HCT116 (cell line): ENCODE data around the gene ACBD3. TPM values are rescaled to one million over a fixed set of nuclear protein-coding genes. Genes with fewer than 3 reads are reported as not detected.

ENCODE experiments used
- ATAC-seq: fragments of 200-7000 bp; cut with Tn5 transposase; 2 replicates; pipeline ENCODE4 v1.9.1; 2020; ENCODE audit warnings: mild to moderate bottlenecking, moderate library complexity
- BruUV-seq: library from RNA; stranded (reverse); fragments of 400-500 nt; replicated peaks from 2 replicates; lab custom pipeline; 2021; lab: Mats Ljungman, UMichigan
- CTCF ChIA-PET: fragments of 300-600 bp; sonication (Branson Sonifier 250); formaldehyde crosslinking; loops from one replicate; lab custom pipeline; 2021; ENCODE audit warnings: antibody characterized with exemption; lab: Charles Lee
- POLR2A ChIA-PET: fragments of 300-600, 350-600 bp; sonication (Branson Sonifier 250); formaldehyde crosslinking; loops from one replicate; lab custom pipeline; 2021; ENCODE audit warnings: antibody characterized with exemption; lab: Charles Lee
- RAD21 ChIA-PET, 2 experiments: fragments of 300-600 bp; sonication (Branson Sonifier 250); formaldehyde crosslinking; loops; one replicate each; lab custom pipeline; 2023; ENCODE audit warnings: low total read pairs in 2 of 2; ENCODE audit not compliant: uncharacterized antibody in 2 of 2, unreplicated experiment in 2 of 2, low non-redundant PET in 1 of 2; lab: Charles Lee
- DNase-seq: peaks from one replicate; pipeline ENCODE4 v3.0.0-alpha.2; 2010; ENCODE audit warnings: low read depth, low spot score
- H2AFZ ChIP-seq: fragments of 200-600 bp; shearing (Covaris generic), sonication (generic); 2 replicates; pipeline ENCODE4 v1.6.1; 2017; ENCODE audit warnings: low read depth, mixed run types, mixed read lengths, antibody characterized with exemption, low read length; ENCODE audit not compliant: poor library complexity, severe bottlenecking
- H3K27ac ChIP-seq: 2 replicates; pipeline ENCODE4 v1.5.1; 2012; ENCODE audit warnings: low read depth, low read length
- H3K27me3 ChIP-seq: fragments of 200-600 bp; sonication (generic); 2 replicates; pipeline ENCODE4 v1.6.1; 2016; ENCODE audit warnings: mixed run types, low read length, mixed read lengths; ENCODE audit not compliant: insufficient read depth
- H3K36me3 ChIP-seq, 2 experiments: fragments of 200-500 bp in 1 of 2; fragments of 200-600 bp in 1 of 2; sonication (Bioruptor generic) in 1 of 2; sonication (generic) in 1 of 2; 2 replicates each; pipeline versions ENCODE4 v1.5.1 to v1.6.1; 2014 to 2016; ENCODE audit warnings: low read length in 2 of 2, inconsistent platforms in 1 of 2, mixed read lengths in 1 of 2, mixed run types in 1 of 2; ENCODE audit not compliant: insufficient read depth in 2 of 2, control insufficient read depth in 1 of 2
- H3K4me1 ChIP-seq, 2 experiments: fragments of 200-600 bp in 1 of 2; sonication (generic) in 1 of 2; 2 replicates each; pipeline versions ENCODE4 v1.5.1 to v1.6.1; 2012 to 2017; ENCODE audit warnings: low read length in 2 of 2, inconsistent platforms in 1 of 2, mild to moderate bottlenecking in 1 of 2, mixed read lengths in 1 of 2, mixed run types in 1 of 2, moderate library complexity in 1 of 2; ENCODE audit not compliant: insufficient read depth in 2 of 2, control insufficient read depth in 1 of 2
- H3K4me2 ChIP-seq: fragments of 200-600 bp; sonication (generic); 2 replicates; pipeline ENCODE4 v1.6.1; 2017; ENCODE audit warnings: mixed run types, low read length, mixed read lengths
- H3K4me3 ChIP-seq, 2 experiments: fragments of 200-600 bp in 1 of 2; sonication (generic) in 1 of 2; replicated peaks in 1 of 2; 2 replicates each; pipeline ENCODE4 v1.5.1; 2011 to 2016; ENCODE audit warnings: low read length in 2 of 2, control low read depth in 1 of 2, low read depth in 1 of 2, mild to moderate bottlenecking in 1 of 2, mixed read lengths in 1 of 2, mixed run types in 1 of 2
- H3K79me2 ChIP-seq: fragments of 200-600 bp; sonication (generic); 2 replicates; pipeline ENCODE4 v1.6.1; 2017; ENCODE audit warnings: mild to moderate bottlenecking, mixed run types, low read length, moderate library complexity, mixed read lengths; ENCODE audit not compliant: insufficient read depth
- H3K9ac ChIP-seq: fragments of 200-600 bp; sonication (generic); 2 replicates; pipeline ENCODE4 v1.6.1; 2016; ENCODE audit warnings: low read length, mixed read lengths
- H3K9me2 ChIP-seq: fragments of 200-600 bp; sonication (generic), shearing (Covaris generic); 2 replicates; pipeline ENCODE4 v1.6.1; 2017; ENCODE audit warnings: mixed run types, mild to moderate bottlenecking, moderate library complexity; ENCODE audit not compliant: insufficient read depth
- H3K9me3 ChIP-seq, 2 experiments: fragments of 200-500 bp in 1 of 2; fragments of 200-600 bp in 1 of 2; sonication (Bioruptor generic) in 1 of 2; sonication (generic) in 1 of 2; 2 replicates each; pipeline ENCODE4 v1.6.1; 2014 to 2017; ENCODE audit warnings: low read length in 2 of 2, mixed read lengths in 2 of 2, inconsistent platforms in 1 of 2, low read depth in 1 of 2, mild to moderate bottlenecking in 1 of 2, mixed run types in 1 of 2, moderate library complexity in 1 of 2; ENCODE audit not compliant: control insufficient read depth in 1 of 2, insufficient read depth in 1 of 2
- H4K20me1 ChIP-seq: fragments of 200-600 bp; sonication (generic), shearing (Covaris generic); 2 replicates; pipeline ENCODE4 v1.6.1; 2017; ENCODE audit warnings: mixed run types, mild to moderate bottlenecking, moderate library complexity; ENCODE audit not compliant: insufficient read depth
- ATF3 ChIP-seq: IDR thresholded peaks from 2 replicates; pipeline ENCODE4 v1.6.1; 2012
- CBX3 ChIP-seq: IDR thresholded peaks from 2 replicates; pipeline ENCODE4 v1.6.1; 2012; ENCODE audit warnings: low read depth
- CEBPB ChIP-seq: IDR thresholded peaks from 2 replicates; pipeline ENCODE4 v1.6.1; 2012; ENCODE audit warnings: low read depth
- EGR1 ChIP-seq: IDR thresholded peaks from 2 replicates; pipeline ENCODE4 v1.6.1; 2012; ENCODE audit warnings: low read depth
- EZH2 ChIP-seq: fragments of 200-600 bp; sonication (generic); IDR thresholded peaks from 2 replicates; pipeline ENCODE4 v1.6.1; 2017; ENCODE audit warnings: antibody characterized with exemption, mixed run types
- FOSL1 ChIP-seq: IDR thresholded peaks from 2 replicates; pipeline ENCODE4 v1.6.1; 2012; ENCODE audit warnings: low read depth
- MAX ChIP-seq: IDR thresholded peaks from 2 replicates; pipeline ENCODE4 v1.6.1; 2012
- POLR2A ChIP-seq: IDR thresholded peaks from 2 replicates; pipeline ENCODE4 v1.7.0; 2011; ENCODE audit warnings: borderline replicate concordance; ENCODE audit not compliant: insufficient read depth, insufficient read length; ENCODE audit errors: extremely low read depth
- POLR2AphosphoS5 ChIP-seq: IDR thresholded peaks from 2 replicates; pipeline ENCODE4 v1.6.1; 2011; ENCODE audit warnings: mild to moderate bottlenecking, low read depth, low read length, moderate library complexity
- REST ChIP-seq: IDR thresholded peaks from 2 replicates; pipeline ENCODE4 v1.6.1; 2012; ENCODE audit warnings: low read depth
- SIN3A ChIP-seq: IDR thresholded peaks from 2 replicates; pipeline ENCODE4 v1.6.1; 2012; ENCODE audit warnings: low read depth
- SRF ChIP-seq: IDR thresholded peaks from 2 replicates; pipeline ENCODE4 v1.6.1; 2012; ENCODE audit warnings: low read depth
- TCF7L2 ChIP-seq: IDR thresholded peaks from 2 replicates; pipeline ENCODE4 v1.7.0; 2011; ENCODE audit warnings: borderline replicate concordance, inconsistent platforms; ENCODE audit not compliant: insufficient read depth, insufficient read length; ENCODE audit errors: extremely low read depth
- YY1 ChIP-seq: IDR thresholded peaks from 2 replicates; pipeline ENCODE4 v1.6.1; 2011; ENCODE audit warnings: low read length, low read depth, moderate library complexity, mild to moderate bottlenecking; ENCODE audit not compliant: insufficient replicate concordance; ENCODE audit errors: extremely low read depth
- ZNF274 ChIP-seq: fragments of 200-500 bp; sonication (Bioruptor generic); IDR thresholded peaks from 2 replicates; pipeline ENCODE4 v1.6.1; 2014; ENCODE audit warnings: mild to moderate bottlenecking, low read depth, low read length, inconsistent platforms
- intact Hi-C: fragments of 100-400 bp; cut with micrococcal nuclease; formaldehyde crosslinking; loops from 2 replicates; pipeline ENCODE4 v1.10.0; 2022
- total RNA-seq: library from RNA; stranded (reverse); gene quantifications from one replicate; pipeline ENCODE4 v1.2.1, GENCODE V29; 2021; ENCODE audit not compliant: unreplicated experiment

ACBD3 gene
- total RNA-seq, 1 experiment from 2014 or later, result 29.6 TPM

- Histone ChIP-seq H4K20me1 (no peaks in the 10 kb centered on the region), H3K79me2 (no peaks in the 10 kb centered on the region), H2AFZ (no peak overlapping the region), H3K9me2 (no peaks in the 10 kb centered on the region), H3K27ac (no peak overlapping the region), H3K4me2 (no peak overlapping the region), H3K9me3 (no peaks in the 10 kb centered on the region), H3K36me3 (no peaks in the 10 kb centered on the region), H3K9ac (no peak overlapping the region), H3K27me3 (no peaks in the 10 kb centered on the region), H3K4me1 (no peaks in the 10 kb centered on the region), H3K4me3 (no peak overlapping the region)
- DNase-seq, result no peak
- RAD21 ChIA-PET, result no interaction called here
- no TSS peak for BruUV-seq
- TF ChIP-seq ZNF274, result no peak
- TF ChIP-seq ATF3, result no peak
- no peak for TF ChIP-seq SIN3A
- TF ChIP-seq EZH2, result no peak
- TF ChIP-seq YY1, result no peak
- no peak for TF ChIP-seq FOSL1
- no peak for TF ChIP-seq MAX
- TF ChIP-seq CBX3, result no peak
- TF ChIP-seq POLR2AphosphoS5, result no peak
- no peak for TF ChIP-seq SRF
- TF ChIP-seq POLR2A, result no peak
- TF ChIP-seq EGR1, result no peak
- no peak for TF ChIP-seq CEBPB
- no peak for TF ChIP-seq TCF7L2
- TF ChIP-seq REST, result no peak
- POLR2A ChIA-PET, result no interaction called here
- intact Hi-C loops, result no loop called here
- CTCF ChIA-PET, result no interaction called here
- no peak for ATAC-seq
Observed at GRCh38 chr1:226207048-226207447, 20.5 kb upstream of the ACBD3 start.
